Measurements from ENCODE around the gene ADGRB3. TPM values are rescaled to one million over a fixed set of nuclear protein-coding genes. Genes with fewer than 3 reads are reported as not detected.

The ADGRB3 gene
- total RNA-seq, 1 donor from 2014 or later, result 1.5 TPM

- H3K36me3 Mint-ChIP-seq, result no peaks in the 10 kb centered on the region
- no peak overlapping the region for H2AFZ ChIP-seq (replicated peaks)
- H3F3A ChIP-seq (ENCODE audit: low read depth), result no peaks in the 10 kb centered on the region
- H3K36me3 ChIP-seq, result no peaks in the 10 kb centered on the region
- peaks cover 3% of the 10 kb centered on the region for H3K4me1 Mint-ChIP-seq
- DNase-seq (ENCODE audit: low spot score), result no peak
- H3K79me2 ChIP-seq (ENCODE audit: low read depth), result no peaks in the 10 kb centered on the region
- no peak overlapping the region for H3K4me2 ChIP-seq
- H3K4me1 ChIP-seq, result no peaks in the 10 kb centered on the region
- H3K4me3 Mint-ChIP-seq, result no peak overlapping the region
- TF ChIP-seq EZH2 (IDR thresholded peaks at IDR 0.05) (no peak), CTCF (IDR thresholded peaks at IDR 0.05) (no peak), EZH2phosphoT487 (IDR thresholded peaks at IDR 0.05) (no peak)
- H3K27me3 Mint-ChIP-seq (ENCODE audit: insufficient read depth, low read depth), result no peaks in the 10 kb centered on the region
- H3K27ac Mint-ChIP-seq, result no peak overlapping the region
- no peaks in the 10 kb centered on the region for H3K9me3 ChIP-seq (ENCODE audit: low read depth)
- H4K20me1 ChIP-seq (ENCODE audit: low read depth), result no peaks in the 10 kb centered on the region
- H3K9ac ChIP-seq, result no peak overlapping the region
- H3K27me3 ChIP-seq, result no peaks in the 10 kb centered on the region
- no peaks in the 10 kb centered on the region for H3K9me3 Mint-ChIP-seq
- H3K27ac ChIP-seq, result no peak overlapping the region
- no peak overlapping the region for H3K4me3 ChIP-seq
Observed at GRCh38 chr6:68738039-68738438, 103.0 kb downstream of the ADGRB3 start.

- no peaks in the 10 kb centered on the region for H3K36me3 Mint-ChIP-seq
- TF ChIP-seq EZH2 (IDR thresholded peaks at IDR 0.05) (no peak), CTCF (IDR thresholded peaks at IDR 0.05) (no peak), EZH2phosphoT487 (IDR thresholded peaks at IDR 0.05) (no peak)
- no peaks in the 10 kb centered on the region for H3K27me3 Mint-ChIP-seq (ENCODE audit: insufficient read depth, low read depth)
Observed at GRCh38 chr6:68740828-68741500, 105.9 kb downstream of the ADGRB3 start.

GRCh38 chr6:68741501-68742386 is 106.7 kb downstream of the ADGRB3 start:
- Mint-ChIP-seq H3K27me3 (ENCODE audit: insufficient read depth, low read depth) (no peaks in the 10 kb centered on the region), H3K9me3 (no peaks in the 10 kb centered on the region), H3K4me3 (no peak overlapping the region), H3K36me3 (no peaks in the 10 kb centered on the region), H3K27ac (no peak overlapping the region), H3K4me1 (no peaks in the 10 kb centered on the region)
- Histone ChIP-seq H3K27me3 (no peaks in the 10 kb centered on the region), H3F3A (ENCODE audit: low read depth) (no peaks in the 10 kb centered on the region), H3K9me3 (ENCODE audit: low read depth) (no peaks in the 10 kb centered on the region), H3K4me3 (no peak overlapping the region), H3K79me2 (ENCODE audit: low read depth) (no peaks in the 10 kb centered on the region), H2AFZ (replicated peaks) (no peak overlapping the region), H3K4me2 (no peak overlapping the region), H3K36me3 (no peaks in the 10 kb centered on the region), H3K9ac (no peak overlapping the region), H4K20me1 (ENCODE audit: low read depth) (no peaks in the 10 kb centered on the region), H3K4me1 (no peaks in the 10 kb centered on the region), H3K27ac (no peak overlapping the region)
- no peak for DNase-seq (ENCODE audit: low spot score)
- TF ChIP-seq EZH2phosphoT487 (IDR thresholded peaks at IDR 0.05), result no peak
- TF ChIP-seq EZH2 (IDR thresholded peaks at IDR 0.05), result no peak
- no peak for TF ChIP-seq CTCF (IDR thresholded peaks at IDR 0.05)

More at GRCh38 chr6:68740828-68741500, 105.9 kb downstream of the ADGRB3 start:
- H3K27me3 ChIP-seq, result no peaks in the 10 kb centered on the region
- DNase-seq (ENCODE audit: low spot score), result no peak
- no peak overlapping the region for H2AFZ ChIP-seq (replicated peaks)
- no peaks in the 10 kb centered on the region for H3K9me3 ChIP-seq (ENCODE audit: low read depth)
- H3K27ac ChIP-seq, result no peak overlapping the region
- H3K9ac ChIP-seq, result no peak overlapping the region
- no peaks in the 10 kb centered on the region for H3K9me3 Mint-ChIP-seq
- no peaks in the 10 kb centered on the region for H4K20me1 ChIP-seq (ENCODE audit: low read depth)
- H3F3A ChIP-seq (ENCODE audit: low read depth), result no peaks in the 10 kb centered on the region
- no peaks in the 10 kb centered on the region for H3K36me3 ChIP-seq
- H3K4me1 ChIP-seq, result no peaks in the 10 kb centered on the region
- H3K79me2 ChIP-seq (ENCODE audit: low read depth), result no peaks in the 10 kb centered on the region
- H3K4me2 ChIP-seq, result no peak overlapping the region
- no peak overlapping the region for H3K27ac Mint-ChIP-seq
- H3K4me3 Mint-ChIP-seq, result no peak overlapping the region
- no peaks in the 10 kb centered on the region for H3K4me1 Mint-ChIP-seq
- no peak overlapping the region for H3K4me3 ChIP-seq

All from neural progenitor cell (in vitro differentiated cells).